NCI-H2081 treated with DMSO at 0.1 percent for 48 hours (cell line): ENCODE results near the gene IL2RG.

Experiments
- DNase-seq: peaks from one replicate; lab custom pipeline; 2025; lab: John Stamatoyannopoulos, UW

IL2RG gene

GRCh38 chrX:71068044-71068918 is 43.1 kb downstream of the IL2RG start, which contains the start of gene SNX12:
SNX12 (minus strand) TSS chrX:71068334; CDS start chrX:71068306, 28 bp downstream.
- peak; percentile 81 for DNase-seq

DNA sequence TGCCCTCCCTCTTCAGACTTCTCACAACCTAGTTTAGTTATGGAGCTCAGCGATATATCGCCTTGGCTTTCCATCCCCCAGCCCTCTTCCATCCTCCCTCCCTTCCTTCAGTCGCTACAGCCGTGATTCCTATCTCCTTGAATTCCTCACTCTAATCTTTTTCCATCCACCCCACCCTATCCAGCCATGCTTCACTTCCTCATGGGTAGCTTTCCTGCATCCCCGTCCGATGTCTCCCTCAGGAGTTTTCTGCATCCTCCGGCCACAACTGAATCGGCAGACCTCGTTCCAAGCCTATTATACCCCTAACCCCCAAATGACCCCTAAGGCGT is 43.7 kb downstream of the IL2RG start:
- no peak for DNase-seq

DNA sequence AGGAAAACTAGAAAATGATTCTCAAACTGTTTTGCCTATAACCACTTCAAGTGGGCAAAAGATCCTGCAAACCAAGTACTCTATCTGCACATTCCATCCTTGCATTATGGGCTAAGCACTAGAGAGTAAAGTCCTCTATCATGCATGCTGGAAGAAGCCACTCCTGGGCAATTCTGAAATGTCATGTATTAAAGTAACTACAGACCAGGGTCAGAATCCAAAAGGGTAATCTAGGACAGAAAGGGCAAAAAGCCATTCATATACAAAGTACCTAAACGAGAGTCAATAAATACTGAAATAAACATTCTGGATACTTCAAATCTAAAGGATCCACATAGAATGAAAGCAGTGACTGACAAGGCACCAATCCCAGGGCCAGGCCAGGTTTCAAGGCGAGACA is 44.3 kb downstream of the IL2RG start:
- DNase-seq, result no peak

GRCh38 chrX:71060127-71060526 is 51.2 kb downstream of the IL2RG start:
- no peak for DNase-seq

DNA sequence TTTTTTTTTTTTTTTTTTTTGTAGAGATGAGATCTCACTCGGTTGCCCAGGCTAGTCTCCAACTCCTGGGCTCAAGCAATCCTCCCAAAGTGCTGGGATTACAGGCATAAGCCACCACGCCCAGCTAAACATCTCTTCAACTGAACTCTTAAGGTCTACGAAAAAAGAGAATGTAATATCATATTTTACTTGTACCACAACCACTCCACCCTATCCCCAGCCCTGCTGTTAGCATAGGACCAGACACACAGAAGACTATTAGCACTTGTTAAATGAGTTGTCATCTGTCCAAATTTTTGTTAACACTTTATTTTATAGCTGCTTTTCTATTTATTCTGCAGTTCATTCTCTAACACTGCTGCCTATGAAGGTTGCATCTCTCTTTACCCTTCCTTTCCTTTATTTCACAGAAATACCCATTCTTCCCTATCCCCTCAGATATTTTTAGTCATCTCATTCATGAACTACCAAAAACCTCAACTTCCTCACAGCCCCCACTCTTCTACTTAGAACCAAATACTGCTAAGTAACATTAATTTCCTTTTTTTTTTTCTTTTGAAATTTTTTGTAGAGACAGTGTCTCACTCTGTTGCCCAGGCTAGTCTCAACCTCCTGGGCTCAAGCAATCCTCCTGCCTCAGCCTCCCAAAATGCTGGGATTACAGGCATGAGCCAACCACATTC is 53.4 kb downstream of the IL2RG start:
- DNase-seq, result no peak
